Measurements from ENCODE around the gene SGSM2.
A peak's percentile ranks its signal among the peaks of the same experiment; 100 is the strongest.

Gene SGSM2

GRCh38 chr17:2344528-2344927, 7.2 kb downstream of the SGSM2 start:
- Histone ChIP-seq H3K27ac (no peak overlapping the region), H3K4me2 (no peak overlapping the region), H3K4me3 (no peak overlapping the region), H4K20me1 (peaks cover 0 to 37% (median 9%) of the 10 kb centered on the region in 11 experiments; a peak in 10 of 22 replicates), H3K9ac (no peak overlapping the region), H3K27me3 (no peaks in the 10 kb centered on the region), H3K4me1 (no peaks in the 10 kb centered on the region), H3K9me3 (replicated peaks in 1 of 11) (no peaks in the 10 kb centered on the region), H3K36me3 (peaks cover 41 to 77% (median 55%) of the 10 kb centered on the region in 11 experiments)
- TF ChIP-seq Cebpa-rat (IDR thresholded peaks at IDR 0.05): no peak

- H3K27ac ChIP-seq: no peak overlapping the region
- TF ChIP-seq Cebpa-rat (IDR thresholded peaks at IDR 0.05): no peak
- H3K4me2 ChIP-seq: no peak overlapping the region
- no peaks in the 10 kb centered on the region for H3K4me1 ChIP-seq
- H3K9me3 ChIP-seq (replicated peaks in 1 of 11): no peaks in the 10 kb centered on the region
- peaks cover 0 to 39% (median 7%) of the 10 kb centered on the region in 11 experiments; a peak in 10 of 22 replicates for H4K20me1 ChIP-seq
- H3K27me3 ChIP-seq: no peaks in the 10 kb centered on the region
- peaks cover 33 to 72% (median 51%) of the 10 kb centered on the region in 11 experiments for H3K36me3 ChIP-seq
- no peak overlapping the region; a peak in 1 of 22 replicates for H3K9ac ChIP-seq
- H3K4me3 ChIP-seq: no peak overlapping the region
Measured at GRCh38 chr17:2346475-2346874, 9.2 kb downstream of the SGSM2 start.

GRCh38 chr17:2347805-2348685, 10.7 kb downstream of the SGSM2 start:
- H3K36me3 ChIP-seq: peaks cover 23 to 61% (median 43%) of the 10 kb centered on the region in 11 experiments
- H3K27ac ChIP-seq: no peak overlapping the region
- no peak overlapping the region for H3K9ac ChIP-seq
- no peaks in the 10 kb centered on the region for H3K4me1 ChIP-seq
- no peaks in the 10 kb centered on the region for H3K9me3 ChIP-seq (replicated peaks in 1 of 11)
- H3K4me3 ChIP-seq: no peak overlapping the region
- TF ChIP-seq Cebpa-rat (IDR thresholded peaks at IDR 0.05): no peak
- H4K20me1 ChIP-seq: peaks cover 0 to 47% (median 15%) of the 10 kb centered on the region in 11 experiments; a peak in 13 of 22 replicates
- no peaks in the 10 kb centered on the region for H3K27me3 ChIP-seq
- no peak overlapping the region for H3K4me2 ChIP-seq

GRCh38 chr17:2351269-2351668, 14.0 kb downstream of the SGSM2 start:
- Histone ChIP-seq H3K9me3 (replicated peaks in 1 of 11) (no peaks in the 10 kb centered on the region), H3K9ac (no peak overlapping the region), H3K36me3 (peaks cover 5 to 34% (median 17%) of the 10 kb centered on the region in 11 experiments; a peak in 17 of 22 replicates), H3K27me3 (no peaks in the 10 kb centered on the region), H4K20me1 (peaks cover 4 to 55% (median 30%) of the 10 kb centered on the region in 11 experiments; a peak in 19 of 22 replicates), H3K4me1 (no peaks in the 10 kb centered on the region), H3K4me2 (no peak overlapping the region), H3K4me3 (no peak overlapping the region), H3K27ac (no peak overlapping the region)
- no peak for TF ChIP-seq Cebpa-rat (IDR thresholded peaks at IDR 0.05)

GRCh38 chr17:2354311-2354710, 17.0 kb downstream of the SGSM2 start:
- Histone ChIP-seq H3K4me2 (no peak overlapping the region), H3K9ac (no peak overlapping the region), H3K27me3 (no peaks in the 10 kb centered on the region), H3K36me3 (peaks cover 0 to 16% (median 3%) of the 10 kb centered on the region in 11 experiments; a peak in 7 of 22 replicates), H3K4me1 (peaks cover 0 to 11% (median 5%) of the 10 kb centered on the region in 10 experiments; a peak in 10 of 20 replicates), H3K9me3 (replicated peaks in 1 of 11) (no peaks in the 10 kb centered on the region), H3K27ac (no peak overlapping the region), H3K4me3 (no peak overlapping the region), H4K20me1 (peaks cover 0 to 60% (median 34%) of the 10 kb centered on the region in 11 experiments; a peak in 19 of 22 replicates)
- no peak for TF ChIP-seq Cebpa-rat (IDR thresholded peaks at IDR 0.05)

GRCh38 chr17:2357237-2357636, 19.9 kb downstream of the SGSM2 start:
- Histone ChIP-seq H3K27me3 (no peaks in the 10 kb centered on the region), H3K4me3 (no peak overlapping the region), H4K20me1 (peaks cover 0 to 58% (median 30%) of the 10 kb centered on the region in 11 experiments; a peak in 19 of 22 replicates), H3K9ac (no peak overlapping the region), H3K27ac (no peak overlapping the region), H3K4me1 (peaks cover 0 to 11% (median 5%) of the 10 kb centered on the region in 10 experiments; a peak in 10 of 20 replicates), H3K36me3 (peaks cover 0 to 43% (median 23%) of the 10 kb centered on the region in 11 experiments; a peak in 15 of 22 replicates), H3K4me2 (no peak overlapping the region), H3K9me3 (replicated peaks in 1 of 11) (no peaks in the 10 kb centered on the region)
- TF ChIP-seq Cebpa-rat (IDR thresholded peaks at IDR 0.05): no peak

GRCh38 chr17:2357931-2358434, 20.7 kb downstream of the SGSM2 start:
- Histone ChIP-seq H3K9me3 (replicated peaks in 1 of 11) (no peaks in the 10 kb centered on the region), H3K36me3 (peaks cover 6 to 49% (median 26%) of the 10 kb centered on the region in 11 experiments; a peak in 19 of 22 replicates), H3K4me3 (no peak overlapping the region), H3K27me3 (no peaks in the 10 kb centered on the region), H4K20me1 (peaks cover 0 to 58% (median 28%) of the 10 kb centered on the region in 11 experiments; a peak in 17 of 22 replicates), H3K4me1 (peaks cover 0 to 11% (median 5%) of the 10 kb centered on the region in 10 experiments; a peak in 10 of 20 replicates), H3K4me2 (peak overlapping the region in 4 of 11 experiments; percentile 7 to 43 (median 31); a peak in 7 of 22 replicates), H3K9ac (peak overlapping the region in 3 of 11 experiments; percentile 14 to 31 (median 18); a peak in 2 of 22 replicates), H3K27ac (no peak overlapping the region)
- no peak for TF ChIP-seq Cebpa-rat (IDR thresholded peaks at IDR 0.05)

GRCh38 chr17:2361010-2361760, 23.9 kb downstream of the SGSM2 start:
- Histone ChIP-seq H3K9ac (no peak overlapping the region; a peak in 1 of 22 replicates), H3K4me2 (no peak overlapping the region), H3K4me1 (peaks cover 0 to 11% (median 5%) of the 10 kb centered on the region in 10 experiments; a peak in 10 of 20 replicates), H3K4me3 (no peak overlapping the region), H3K36me3 (peaks cover 17 to 81% (median 58%) of the 10 kb centered on the region in 11 experiments; a peak in 21 of 22 replicates), H3K27me3 (no peaks in the 10 kb centered on the region), H3K27ac (no peak overlapping the region), H4K20me1 (peaks cover 0 to 43% (median 10%) of the 10 kb centered on the region in 11 experiments; a peak in 9 of 22 replicates), H3K9me3 (replicated peaks in 1 of 11) (no peaks in the 10 kb centered on the region)
- no peak for TF ChIP-seq Cebpa-rat (IDR thresholded peaks at IDR 0.05)
